ENCODE results near the gene CLDND1.

CLDND1 gene

GRCh38 chr3:98525494-98525893 lies 2.8 kb upstream of the CLDND1 start:
- TF ChIP-seq ZFX (IDR thresholded peaks at IDR 0.05; ENCODE audit: borderline replicate concordance) (no peak), CTCF (IDR thresholded peaks at IDR 0.05) (no peak)
- H3K27ac ChIP-seq, result no peak overlapping the region

GRCh38 chr3:98521897-98522543 lies 682 bp downstream of the CLDND1 start:
- H3K27ac ChIP-seq, result peak overlapping the region; percentile 83

GRCh38 chr3:98519351-98519750 lies 3.4 kb downstream of the CLDND1 start:
- H3K27ac ChIP-seq, result no peak overlapping the region
- no peak for TF ChIP-seq CTCF (IDR thresholded peaks at IDR 0.05)
- TF ChIP-seq ZFX (IDR thresholded peaks at IDR 0.05; ENCODE audit: borderline replicate concordance), result no peak

More at GRCh38 chr3:98521897-98522543, 682 bp downstream of the CLDND1 start:
- no peak for TF ChIP-seq CTCF (IDR thresholded peaks at IDR 0.05)
- TF ChIP-seq ZFX (IDR thresholded peaks at IDR 0.05; ENCODE audit: borderline replicate concordance), result no peak

- TF ChIP-seq ZFX (IDR thresholded peaks at IDR 0.05; ENCODE audit: borderline replicate concordance) (no peak), CTCF (IDR thresholded peaks at IDR 0.05) (no peak)
- no peak overlapping the region for H3K27ac ChIP-seq
Measured at GRCh38 chr3:98518816-98519215, 3.9 kb downstream of the CLDND1 start.

GRCh38 chr3:98514948-98515347 lies 7.8 kb downstream of the CLDND1 start:
- TF ChIP-seq CTCF (IDR thresholded peaks at IDR 0.05) (no peak), ZFX (IDR thresholded peaks at IDR 0.05; ENCODE audit: borderline replicate concordance) (no peak)
- H3K27ac ChIP-seq, result no peak overlapping the region

GRCh38 chr3:98513736-98514135 lies 9.0 kb downstream of the CLDND1 start:
- TF ChIP-seq ZFX (IDR thresholded peaks at IDR 0.05; ENCODE audit: borderline replicate concordance) (no peak), CTCF (IDR thresholded peaks at IDR 0.05) (no peak)
- H3K27ac ChIP-seq, result no peak overlapping the region

- TF ChIP-seq ZFX (IDR thresholded peaks at IDR 0.05; ENCODE audit: borderline replicate concordance), result no peak
- no peak for TF ChIP-seq CTCF (IDR thresholded peaks at IDR 0.05)
- H3K27ac ChIP-seq, result no peak overlapping the region
Measured at GRCh38 chr3:98513091-98513511, 9.6 kb downstream of the CLDND1 start.

All from 22Rv1 (cell line).